ENCODE measurements around the gene ARHGEF11.

DNA sequence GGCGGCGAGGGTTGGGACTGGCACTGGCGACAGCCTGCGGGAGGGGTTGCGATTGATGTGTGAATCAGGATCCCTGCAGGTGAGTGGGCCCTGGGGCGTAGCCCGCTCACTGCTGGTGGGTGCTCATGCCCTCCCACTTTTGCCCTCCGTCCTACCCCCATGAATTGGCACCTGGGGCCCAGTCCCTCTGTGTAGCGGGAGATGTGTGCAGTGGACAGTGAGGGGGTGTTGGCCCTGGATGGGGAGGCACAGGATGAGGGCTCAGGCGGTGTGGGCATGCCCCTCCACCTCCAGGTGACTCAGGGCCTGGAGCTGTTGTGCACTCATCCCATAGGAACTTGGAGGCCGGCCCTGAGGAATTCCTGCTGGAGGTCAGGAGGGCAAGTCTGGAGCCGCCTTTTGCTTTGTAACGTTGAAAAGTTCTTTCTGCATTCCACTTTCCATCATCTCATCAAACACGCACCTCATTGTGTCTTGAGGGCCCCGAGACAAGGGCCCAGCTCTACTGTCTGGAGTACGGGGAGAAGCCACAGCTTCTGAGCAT lies 149.0 kb downstream of the ARHGEF11 start:
- TF ChIP-seq, protein P1, sequence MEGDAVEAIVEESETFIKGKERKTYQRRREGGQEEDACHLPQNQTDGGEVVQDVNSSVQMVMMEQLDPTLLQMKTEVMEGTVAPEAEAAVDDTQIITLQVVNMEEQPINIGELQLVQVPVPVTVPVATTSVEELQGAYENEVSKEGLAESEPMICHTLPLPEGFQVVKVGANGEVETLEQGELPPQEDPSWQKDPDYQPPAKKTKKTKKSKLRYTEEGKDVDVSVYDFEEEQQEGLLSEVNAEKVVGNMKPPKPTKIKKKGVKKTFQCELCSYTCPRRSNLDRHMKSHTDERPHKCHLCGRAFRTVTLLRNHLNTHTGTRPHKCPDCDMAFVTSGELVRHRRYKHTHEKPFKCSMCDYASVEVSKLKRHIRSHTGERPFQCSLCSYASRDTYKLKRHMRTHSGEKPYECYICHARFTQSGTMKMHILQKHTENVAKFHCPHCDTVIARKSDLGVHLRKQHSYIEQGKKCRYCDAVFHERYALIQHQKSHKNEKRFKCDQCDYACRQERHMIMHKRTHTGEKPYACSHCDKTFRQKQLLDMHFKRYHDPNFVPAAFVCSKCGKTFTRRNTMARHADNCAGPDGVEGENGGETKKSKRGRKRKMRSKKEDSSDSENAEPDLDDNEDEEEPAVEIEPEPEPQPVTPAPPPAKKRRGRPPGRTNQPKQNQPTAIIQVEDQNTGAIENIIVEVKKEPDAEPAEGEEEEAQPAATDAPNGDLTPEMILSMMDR (conservative IDR thresholded peaks at IDR 0.05; ENCODE audit: low read depth, low read length): no peak
- TF ChIP-seq EZH2 (IDR thresholded peaks at IDR 0.05; ENCODE audit: borderline replicate concordance, low read depth, low read length, poor library complexity, severe bottlenecking): no peak
